ENCODE data around the gene ETV6.

ETV6 gene

GRCh38 chr12:11893998-11894397, 244.5 kb downstream of the ETV6 start:
- CTCF ChIA-PET, result no interaction called here
- no peak for TF ChIP-seq CTCF (IDR thresholded peaks at IDR 0.05; ENCODE audit: control extremely low read depth, extremely low read depth, low read depth, missing control alignments)

GRCh38 chr12:11894890-11895289, 245.4 kb downstream of the ETV6 start:
- TF ChIP-seq CTCF (IDR thresholded peaks at IDR 0.05; ENCODE audit: control extremely low read depth, extremely low read depth, low read depth, missing control alignments), result no peak
- POLR2A ChIA-PET, result no interaction called here
- DNase-seq (ENCODE audit: extremely low spot score), result no peak
- CTCF ChIA-PET, result no interaction called here

More at GRCh38 chr12:11893998-11894397, 244.5 kb downstream of the ETV6 start:
- no peak for DNase-seq (ENCODE audit: extremely low spot score)
- POLR2A ChIA-PET, result no interaction called here

- DNase-seq (ENCODE audit: extremely low spot score), result no peak
- no peak for TF ChIP-seq CTCF (IDR thresholded peaks at IDR 0.05; ENCODE audit: control extremely low read depth, extremely low read depth, low read depth, missing control alignments)
Observed at GRCh38 chr12:11895421-11896078, 246.1 kb downstream of the ETV6 start.

GRCh38 chr12:11896417-11896929, 247.0 kb downstream of the ETV6 start:
- no peak for DNase-seq (ENCODE audit: extremely low spot score)
- no peak for TF ChIP-seq CTCF (IDR thresholded peaks at IDR 0.05; ENCODE audit: control extremely low read depth, extremely low read depth, low read depth, missing control alignments)
- CTCF ChIA-PET, result interaction anchor here (1.2 to 2.1 kb wide), 2 partner anchors 137 to 273 kb away, joined by 3 to 6 read pairs; no protein-coding TSS in a partner anchor
- POLR2A ChIA-PET, result no interaction called here

More at GRCh38 chr12:11895421-11896078, 246.1 kb downstream of the ETV6 start:
- POLR2A ChIA-PET, result no interaction called here
- CTCF ChIA-PET, result interaction anchor here (1.2 to 2.1 kb wide), 2 partner anchors 138 to 272 kb away, joined by 3 to 6 read pairs; no protein-coding TSS in a partner anchor

GRCh38 chr12:11897923-11898322, 248.4 kb downstream of the ETV6 start:
- CTCF ChIA-PET, result no interaction called here
- POLR2A ChIA-PET, result no interaction called here
- no peak for DNase-seq (ENCODE audit: extremely low spot score)
- TF ChIP-seq CTCF (IDR thresholded peaks at IDR 0.05; ENCODE audit: control extremely low read depth, extremely low read depth, low read depth, missing control alignments), result no peak

GRCh38 chr12:11901701-11902524, 252.4 kb downstream of the ETV6 start:
- ChIA-PET POLR2A (interaction anchor here (1.0 kb wide), 1 partner anchor 109 kb away, joined by 3 read pairs; no protein-coding TSS in a partner anchor), CTCF (interaction anchor here (1.5 to 1.6 kb wide), 2 partner anchors 13 to 25 kb away, joined by 3 to 5 read pairs; no protein-coding TSS in a partner anchor)
- TF ChIP-seq CTCF (IDR thresholded peaks at IDR 0.05; ENCODE audit: control extremely low read depth, extremely low read depth, low read depth, missing control alignments), result no peak
- DNase-seq (ENCODE audit: extremely low spot score), result peak; percentile 37

All from GM10248 (cell line).